Activated gamma-delta T cell treated with anti-CD3 and anti-CD28 coated beads, Interleukin-2, amount 50 U/mL, for 16 hours (primary cell): Measurements from ENCODE around the gene CORO7.

Experiments
- DNase-seq: peaks from one replicate; pipeline ENCODE4 v3.0.0-alpha.2; 2020; ENCODE audit warnings: low read depth

Gene CORO7

GRCh38 chr16:4426021-4426684, 9.8 kb upstream of the CORO7 start:
- no peak for DNase-seq

- DNase-seq, result peak; percentile 87
Measured at GRCh38 chr16:4425378-4426020, 9.1 kb upstream of the CORO7 start, which contains the start of gene DNAJA3. DNAJA3 (plus strand) TSS chr16:4425868; CDS start chr16:4425882, 14 bp downstream.

GRCh38 chr16:4420505-4421105, 4.2 kb upstream of the CORO7 start:
- DNase-seq, result no peak

- DNase-seq, result no peak
Measured at GRCh38 chr16:4419402-4419959, 3.1 kb upstream of the CORO7 start.

GRCh38 chr16:4415538-4416199, 727 bp downstream of the CORO7 start:
- DNase-seq, result peak; percentile 46

GRCh38 chr16:4414187-4414917, 2.0 kb downstream of the CORO7 start:
- peak; percentile 77 for DNase-seq

GRCh38 chr16:4412854-4413253, 3.5 kb downstream of the CORO7 start:
- no peak for DNase-seq

GRCh38 chr16:4412159-4412558, 4.2 kb downstream of the CORO7 start:
- no peak for DNase-seq

- no peak for DNase-seq
Measured at GRCh38 chr16:4411684-4412083, 4.7 kb downstream of the CORO7 start.

GRCh38 chr16:4410335-4411075, 5.9 kb downstream of the CORO7 start:
- no peak for DNase-seq

- DNase-seq, result no peak
Measured at GRCh38 chr16:4409081-4409932, 7.1 kb downstream of the CORO7 start.

- no peak for DNase-seq
Measured at GRCh38 chr16:4408323-4408690, 8.1 kb downstream of the CORO7 start.

- DNase-seq, result no peak
Measured at GRCh38 chr16:4407543-4408322, 8.7 kb downstream of the CORO7 start.

GRCh38 chr16:4404967-4405696, 11.3 kb downstream of the CORO7 start:
- DNase-seq, result no peak

GRCh38 chr16:4404247-4404966, 12.0 kb downstream of the CORO7 start:
- DNase-seq, result no peak

GRCh38 chr16:4403133-4403949, 13.1 kb downstream of the CORO7 start:
- no peak for DNase-seq
